Activated CD8-positive, alpha-beta memory T cell treated with anti-CD3 and anti-CD28 coated beads, Interleukin-2, amount 10 ng/mL, durations not matched to agents 7 days and 5 days (primary cell): ENCODE results near the gene RHOB. TPM values are rescaled to one million over a fixed set of nuclear protein-coding genes. Genes with fewer than 3 reads are reported as not detected.
"Not testable (repeated sequence)": the region's sequence is repeated elsewhere in the genome, so short reads cannot be mapped to it uniquely, and the experiment has no call there.

Experiments
- ATAC-seq: fragments of 150-1000 bp; cut with Tn5 transposase; one replicate; pipeline ENCODE4 v1.10.0; 2021; ENCODE audit warnings: moderate library complexity
- CTCF ChIA-PET: fragments of 350-600 bp; sonication (Branson Sonifier 250); formaldehyde crosslinking; loops from one replicate; lab custom pipeline; 2021; ENCODE audit warnings: antibody characterized with exemption; lab: Charles Lee
- DNase-seq: peaks from one replicate; pipeline ENCODE4 v3.0.0-alpha.2; 2020
- H3K27ac Mint-ChIP-seq: one replicate; pipeline ENCODE4 v1.8.0; 2021; ENCODE audit warnings: mild to moderate bottlenecking, mixed read lengths
- H3K27me3 Mint-ChIP-seq: one replicate; pipeline ENCODE4 v1.8.0; 2021; ENCODE audit warnings: mixed read lengths
- H3K36me3 Mint-ChIP-seq: one replicate; pipeline ENCODE4 v1.8.0; 2021; ENCODE audit warnings: mild to moderate bottlenecking, mixed read lengths
- H3K4me1 Mint-ChIP-seq: one replicate; pipeline ENCODE4 v1.8.0; 2021; ENCODE audit warnings: mixed read lengths
- H3K4me3 Mint-ChIP-seq: one replicate; pipeline ENCODE4 v1.8.0; 2021; ENCODE audit warnings: mild to moderate bottlenecking, moderate library complexity, mixed read lengths
- H3K9me3 Mint-ChIP-seq: one replicate; pipeline ENCODE4 v1.8.0; 2022; ENCODE audit warnings: low read depth, mixed read lengths
- total RNA-seq, 2 experiments: library from RNA; stranded (reverse); gene quantifications; one replicate each; pipeline ENCODE4 v1.2.3, GENCODE V29; 2021

Gene RHOB
- total RNA-seq, 2 experiments from 2014 or later, result 9.1 to 36.4 TPM

GRCh38 chr2:20452551-20452950 is 5.7 kb downstream of the RHOB start:
- DNase-seq (no peak), ATAC-seq (no peak)
- peaks cover 1% of the 10 kb centered on the region for H3K36me3 Mint-ChIP-seq
- peaks cover 10% of the 10 kb centered on the region for H3K4me1 Mint-ChIP-seq
- no peak overlapping the region for H3K4me3 Mint-ChIP-seq
- CTCF ChIA-PET, result interaction anchor here (0.9 to 4.5 kb wide), 3 partner anchors 182 to 199 kb away, joined by 3 to 28 read pairs (median 5); partner anchors contain the start of gene HS1BP3
- H3K9me3 Mint-ChIP-seq, result no peaks in the 10 kb centered on the region
- no peak overlapping the region for H3K27ac Mint-ChIP-seq
- H3K27me3 Mint-ChIP-seq, result peaks cover 36% of the 10 kb centered on the region

DNA sequence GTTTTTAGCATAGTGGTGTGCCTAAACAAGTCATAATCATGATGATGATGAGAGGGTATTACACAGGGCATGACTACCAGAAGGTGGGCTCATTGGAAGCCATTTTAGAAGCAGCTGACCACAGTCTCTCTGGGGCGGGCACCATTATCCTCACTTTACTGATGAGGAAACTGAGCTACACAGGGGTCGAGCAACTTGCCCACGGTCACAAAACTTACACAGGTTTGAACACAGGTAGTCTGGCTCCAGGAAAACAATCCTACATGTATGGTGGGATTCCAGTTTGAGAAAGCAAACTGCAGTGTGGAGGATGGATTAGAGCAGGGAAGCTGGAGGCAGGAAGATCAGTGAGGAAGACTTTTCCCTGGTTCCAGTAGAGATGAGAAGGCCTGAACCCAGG is 6.2 kb downstream of the RHOB start:
- Mint-ChIP-seq H3K36me3 (peaks cover 1% of the 10 kb centered on the region), H3K27me3 (peaks cover 30% of the 10 kb centered on the region)
- DNase-seq, result no peak

DNA sequence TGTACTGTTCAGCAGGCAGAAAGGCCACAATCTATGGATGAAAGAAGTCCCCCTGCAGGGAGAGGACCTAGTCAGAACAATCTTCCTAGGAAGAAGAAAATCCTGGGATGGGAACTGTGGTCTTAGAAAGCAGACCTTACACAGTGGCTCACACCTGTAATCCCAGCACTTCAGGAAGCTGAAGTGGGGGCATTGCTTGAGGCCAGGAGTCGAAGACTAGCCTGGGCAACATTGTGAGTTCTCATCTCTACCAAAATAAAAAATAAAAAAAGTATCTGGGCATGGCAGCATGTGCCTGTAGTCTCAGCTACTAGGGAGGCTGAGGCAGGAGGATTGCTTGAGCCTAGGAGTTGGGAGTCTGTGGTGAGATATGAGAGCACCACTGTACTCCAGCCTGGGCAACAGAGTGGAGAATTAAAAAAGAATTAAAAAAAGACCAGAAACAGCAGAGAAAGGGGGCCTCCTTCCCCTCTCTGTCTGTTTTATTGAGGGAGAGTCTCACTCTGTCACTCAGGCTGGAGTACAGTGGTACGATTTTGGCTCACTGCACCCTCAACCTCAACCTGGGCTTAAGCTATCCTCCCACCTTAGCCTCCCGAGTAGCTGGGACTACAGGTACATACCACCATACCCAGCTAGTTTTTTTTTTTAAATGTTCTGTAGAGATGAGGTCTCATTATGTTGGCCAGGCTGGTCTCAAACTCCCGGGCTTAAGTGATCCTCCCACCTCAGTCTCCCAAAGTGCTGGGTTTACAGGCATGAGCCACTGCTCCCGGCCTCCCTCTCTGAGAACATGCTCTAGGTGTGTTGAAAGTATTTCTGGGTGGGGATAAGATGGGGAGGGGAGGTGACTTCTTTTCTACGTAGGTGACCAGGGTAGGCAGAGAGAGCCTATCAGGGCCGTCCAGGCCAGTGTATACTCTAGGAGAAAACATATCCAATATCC is 7.4 kb downstream of the RHOB start:
- CTCF ChIA-PET, result no interaction called here
- Mint-ChIP-seq H3K4me3 (no peak overlapping the region), H3K4me1 (peaks cover 11% of the 10 kb centered on the region), H3K36me3 (peaks cover 1% of the 10 kb centered on the region), H3K27ac (no peak overlapping the region), H3K27me3 (peaks cover 26% of the 10 kb centered on the region), H3K9me3 (no peaks in the 10 kb centered on the region)
- DNase-seq (no peak), ATAC-seq (no peak)

More for the DNA sequence above, 6.2 kb downstream of the RHOB start:
- Mint-ChIP-seq H3K27ac (no peak overlapping the region), H3K4me1 (peaks cover 7% of the 10 kb centered on the region), H3K9me3 (no peaks in the 10 kb centered on the region), H3K4me3 (no peak overlapping the region)
- no peak for ATAC-seq
- CTCF ChIA-PET, result interaction anchor here (1.3 to 4.5 kb wide), 2 partner anchors 181 to 190 kb away, joined by 5 to 28 read pairs; no protein-coding TSS in a partner anchor

GRCh38 chr2:20455076-20455587 is 8.3 kb downstream of the RHOB start:
- CTCF ChIA-PET, result no interaction called here
- H3K9me3 Mint-ChIP-seq, result no peaks in the 10 kb centered on the region
- ATAC-seq (no peak), DNase-seq (no peak)
- no peak overlapping the region for H3K4me3 Mint-ChIP-seq
- peaks cover 1% of the 10 kb centered on the region for H3K36me3 Mint-ChIP-seq
- peaks cover 11% of the 10 kb centered on the region for H3K4me1 Mint-ChIP-seq
- H3K27ac Mint-ChIP-seq, result no peak overlapping the region
- peaks cover 26% of the 10 kb centered on the region for H3K27me3 Mint-ChIP-seq

DNA sequence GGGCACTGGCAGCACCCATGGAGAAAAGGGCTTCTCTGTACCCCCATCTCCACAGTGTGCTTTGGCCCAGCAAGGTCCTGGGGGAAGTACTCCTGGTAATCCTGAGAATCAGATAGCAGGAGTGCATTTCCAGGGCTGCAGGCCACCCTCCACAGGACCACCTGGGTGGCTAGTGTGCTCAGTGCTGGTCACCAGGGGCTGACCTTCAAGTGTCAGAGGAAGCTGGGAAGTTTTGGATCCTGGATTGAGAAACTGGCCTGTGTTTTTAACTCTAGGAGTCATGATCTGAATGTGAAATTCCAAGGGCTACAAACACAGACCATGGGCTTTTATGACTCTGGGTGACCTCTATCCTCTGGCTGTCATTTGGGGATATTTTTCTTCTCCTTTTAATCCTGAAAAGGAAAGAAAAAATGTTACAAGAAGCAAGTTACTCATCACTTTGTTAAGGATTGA is 9.3 kb downstream of the RHOB start:
- H3K36me3 Mint-ChIP-seq, result peaks cover 1% of the 10 kb centered on the region
- H3K9me3 Mint-ChIP-seq, result no peaks in the 10 kb centered on the region
- DNase-seq, result no peak
- no peak overlapping the region for H3K27ac Mint-ChIP-seq
- H3K4me1 Mint-ChIP-seq, result peaks cover 11% of the 10 kb centered on the region
- H3K27me3 Mint-ChIP-seq, result peaks cover 33% of the 10 kb centered on the region
- H3K4me3 Mint-ChIP-seq, result no peak overlapping the region
- ATAC-seq, result no peak
- CTCF ChIA-PET, result interaction anchor here (1.6 kb wide), 1 partner anchor 186 kb away, joined by 6 read pairs; no protein-coding TSS in a partner anchor

- H3K27ac Mint-ChIP-seq, result no peak overlapping the region
These were observed 10.0 kb downstream of the RHOB start for GRCh38 chr2:20456636-20457426.

DNA sequence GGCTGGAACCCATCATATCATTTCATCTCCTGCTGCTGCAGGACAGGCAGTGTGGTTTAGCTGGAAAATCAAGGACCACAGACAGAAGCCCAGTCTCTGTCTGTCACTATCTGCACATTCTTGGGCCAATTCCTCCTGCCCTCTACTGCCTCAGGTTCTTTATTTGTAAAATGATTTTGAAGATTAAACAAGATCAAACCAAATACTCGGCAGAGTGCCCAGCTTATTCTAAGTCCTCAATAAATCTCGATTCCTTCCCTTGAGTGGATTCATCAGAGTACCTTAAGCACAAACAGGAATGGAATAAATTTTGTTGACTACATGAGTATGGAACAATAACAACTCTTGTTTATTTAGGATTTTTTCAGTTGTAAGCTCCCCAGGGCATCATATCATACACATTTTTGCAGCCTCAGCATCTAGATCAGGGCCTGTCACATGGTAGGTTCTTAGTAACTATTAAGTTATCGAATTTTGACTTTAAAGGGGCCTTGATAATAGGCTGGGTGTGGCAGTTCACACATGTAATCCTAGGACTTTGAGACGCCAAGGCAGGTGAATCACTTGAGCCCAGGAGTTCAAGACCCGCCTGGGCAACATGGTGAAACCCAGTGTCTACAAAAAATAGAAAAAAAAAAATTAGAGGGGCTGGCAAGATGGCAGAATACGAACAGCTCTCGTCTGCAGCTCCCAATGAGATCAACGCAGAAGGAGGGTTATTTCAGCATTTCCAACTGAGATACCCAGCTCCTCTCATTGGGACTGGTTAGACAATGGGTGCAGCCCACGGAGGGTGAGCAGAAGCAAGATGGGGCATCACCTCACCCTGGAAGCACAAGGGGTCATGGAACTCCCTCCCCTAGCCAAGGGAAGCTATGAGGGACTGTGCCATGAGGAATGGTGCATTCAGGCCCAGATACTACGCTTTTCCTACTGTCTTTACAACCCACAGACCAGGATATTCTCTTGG is 11.1 kb downstream of the RHOB start:
- no peak for ATAC-seq
- Mint-ChIP-seq H3K9me3 (no peaks in the 10 kb centered on the region), H3K4me3 (no peak overlapping the region), H3K27ac (no peak overlapping the region), H3K4me1 (peaks cover 11% of the 10 kb centered on the region), H3K27me3 (peaks cover 48% of the 10 kb centered on the region), H3K36me3 (peaks cover 1% of the 10 kb centered on the region)
- CTCF ChIA-PET, result interaction anchor here (1.2 to 1.7 kb wide), 4 partner anchors 9 to 184 kb away, joined by 3 to 9 read pairs (median 4); partner anchors contain the start of gene RHOB
- no peak for DNase-seq

More at GRCh38 chr2:20456636-20457426, 10.0 kb downstream of the RHOB start:
- Mint-ChIP-seq H3K36me3 (peaks cover 1% of the 10 kb centered on the region), H3K4me3 (no peak overlapping the region), H3K9me3 (no peaks in the 10 kb centered on the region), H3K4me1 (peaks cover 11% of the 10 kb centered on the region), H3K27me3 (peaks cover 37% of the 10 kb centered on the region)
- no peak for DNase-seq
- peak; percentile 61 for ATAC-seq
- CTCF ChIA-PET, result interaction anchor here (1.4 to 1.6 kb wide), 3 partner anchors 10 to 185 kb away, joined by 4 to 6 read pairs (median 5); partner anchors contain the start of gene RHOB

GRCh38 chr2:20458737-20459484 is 12.0 kb downstream of the RHOB start:
- Mint-ChIP-seq H3K4me1 (peaks cover 11% of the 10 kb centered on the region), H3K27me3 (peaks cover 50% of the 10 kb centered on the region)
- H3K9me3 Mint-ChIP-seq, H3K27ac Mint-ChIP-seq, ATAC-seq, H3K36me3 Mint-ChIP-seq, H3K4me3 Mint-ChIP-seq, DNase-seq: not testable (repeated sequence)
- CTCF ChIA-PET, result interaction anchor here (1.2 to 1.7 kb wide), 2 partner anchors 8 to 183 kb away, joined by 3 to 9 read pairs; no protein-coding TSS in a partner anchor

DNA sequence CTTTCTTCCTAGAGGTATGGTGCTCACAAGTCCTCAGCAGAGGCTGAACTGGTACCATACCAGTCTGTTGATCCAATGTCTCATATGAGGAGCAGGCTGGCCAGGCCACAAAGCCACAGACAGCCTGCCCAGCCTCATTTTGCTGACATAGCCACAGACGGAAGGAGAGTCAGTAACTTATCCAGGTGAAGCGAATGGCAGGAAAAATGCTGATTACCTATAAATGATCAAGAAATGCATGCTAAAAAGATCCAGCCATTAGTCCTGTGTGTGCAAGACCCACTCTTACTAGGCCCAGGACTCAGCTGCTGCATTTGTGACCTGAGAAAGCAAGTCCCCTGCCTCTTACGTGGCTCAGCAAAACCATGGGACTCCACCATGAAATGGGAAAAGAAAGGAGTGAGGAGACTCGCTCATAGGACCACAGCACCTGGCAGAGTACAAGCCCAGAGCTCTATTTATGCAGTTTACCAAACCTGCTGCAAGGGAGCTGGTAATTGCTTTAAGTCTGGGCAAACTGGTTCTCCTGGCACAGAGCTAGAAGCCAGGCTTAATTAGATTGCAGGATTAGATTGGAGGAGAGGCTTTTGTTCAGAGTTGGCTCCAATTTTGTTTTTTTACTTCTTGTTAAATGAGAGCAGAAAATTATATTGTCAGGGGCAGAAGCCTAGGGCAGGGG is 19.0 kb downstream of the RHOB start:
- no peaks in the 10 kb centered on the region for H3K9me3 Mint-ChIP-seq
- CTCF ChIA-PET, result interaction anchor here (1.7 kb wide), 1 partner anchor 177 kb away, joined by 6 read pairs; no protein-coding TSS in a partner anchor
- no peaks in the 10 kb centered on the region for H3K4me1 Mint-ChIP-seq
- H3K4me3 Mint-ChIP-seq, result no peak overlapping the region
- DNase-seq, result peak; percentile 25
- ATAC-seq, result no peak
- no peak overlapping the region for H3K27ac Mint-ChIP-seq
- peaks cover 33% of the 10 kb centered on the region for H3K27me3 Mint-ChIP-seq
- no peaks in the 10 kb centered on the region for H3K36me3 Mint-ChIP-seq

DNA sequence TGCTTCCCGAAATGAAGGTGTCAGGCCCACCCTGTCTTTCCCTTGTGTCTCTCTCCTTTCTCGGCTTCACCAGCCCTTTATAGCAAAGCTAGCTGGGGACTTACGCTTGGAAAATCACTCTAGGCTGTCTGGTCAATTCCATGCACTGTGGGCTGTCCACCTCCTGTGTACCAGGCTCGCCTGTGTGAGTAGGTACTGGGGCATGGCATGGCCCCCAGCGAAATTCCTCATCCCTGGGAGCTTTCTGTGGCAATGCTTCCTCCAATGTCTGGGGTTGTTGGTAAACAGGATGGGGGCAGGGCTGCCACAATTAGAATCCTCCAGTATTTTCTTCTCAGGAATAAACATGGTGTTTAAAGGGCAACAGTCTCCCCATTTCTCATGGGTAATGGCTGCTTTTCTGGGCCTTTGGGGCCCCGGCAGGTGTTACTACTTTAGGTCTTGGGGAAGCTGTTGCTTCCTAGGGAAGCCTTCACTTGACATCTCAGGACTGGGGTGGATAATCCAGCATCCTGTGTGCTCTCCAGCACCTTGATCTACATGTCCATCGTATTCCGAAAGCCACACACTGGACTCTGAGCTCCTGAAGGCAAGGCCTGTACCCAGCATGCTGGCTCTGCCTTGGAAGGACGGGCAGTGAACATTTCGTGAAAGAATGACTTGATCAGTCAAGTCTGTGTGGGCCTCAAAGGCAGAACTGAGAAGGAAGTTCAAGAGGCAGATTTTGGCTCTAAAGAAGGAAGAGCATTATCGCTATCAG is 21.1 kb downstream of the RHOB start:
- H3K4me3 Mint-ChIP-seq, result no peak overlapping the region
- H3K4me1 Mint-ChIP-seq, result no peaks in the 10 kb centered on the region
- ATAC-seq (no peak), DNase-seq (peak; percentile 7)
- H3K9me3 Mint-ChIP-seq, result no peaks in the 10 kb centered on the region
- peaks cover 12% of the 10 kb centered on the region for H3K27me3 Mint-ChIP-seq
- H3K36me3 Mint-ChIP-seq, result no peaks in the 10 kb centered on the region
- no peak overlapping the region for H3K27ac Mint-ChIP-seq
- CTCF ChIA-PET, result interaction anchor here (1.0 kb wide), 2 partner anchors 10 to 57 kb away, joined by 3 read pairs; no protein-coding TSS in a partner anchor
